Testis (tissue), 3 donors: ENCODE data around the gene PSMB7. TPM values are rescaled to one million over a fixed set of nuclear protein-coding genes. Genes with fewer than 3 reads are reported as not detected.

Experiments used
- DNase-seq: peaks from one replicate; pipeline ENCODE4 v3.0.0-alpha.2; 2019
- H3K27ac ChIP-seq, 2 donors: fragments of 200-600 bp; sonication (generic); one replicate each; pipeline ENCODE4 v1.5.1; 2019
- H3K27me3 ChIP-seq: fragments of 200-600 bp; sonication (generic); one replicate; pipeline ENCODE4 v1.5.1; 2019
- H3K36me3 ChIP-seq: fragments of 200-600 bp; sonication (generic); one replicate; pipeline ENCODE4 v1.5.1; 2017; ENCODE audit warnings: low read depth; ENCODE audit errors: missing control alignments
- H3K4me1 ChIP-seq: fragments of 200-600 bp; sonication (generic); one replicate; pipeline ENCODE4 v1.5.1; 2019
- H3K4me3 ChIP-seq, 2 donors: fragments of 200-600 bp; sonication (generic); one replicate each; pipeline ENCODE4 v1.5.1; 2017 to 2019
- H3K9me3 ChIP-seq: fragments of 200-600 bp; sonication (generic); one replicate; pipeline ENCODE4 v1.5.1; 2017
- CTCF ChIP-seq, 3 experiments: fragments of 450-650 bp in 2 of 3; fragments of 200-600 bp in 1 of 3; sonication (generic) in 1 of 3; IDR thresholded peaks; one replicate each; pipeline ENCODE4 v1.5.1; 2016 to 2019; ENCODE audit warnings: antibody characterized with exemption in 3 of 3, mild to moderate bottlenecking in 2 of 3, moderate library complexity in 1 of 3
- POLR2A ChIP-seq: fragments of 450-650 bp; IDR thresholded peaks from one replicate; pipeline ENCODE4 v1.6.1; 2017; ENCODE audit warnings: antibody characterized with exemption, mild to moderate bottlenecking, moderate library complexity
- WGBS, 2 donors: methylation state at CpG; one replicate each; pipeline ENCODE4 v1.1.5; 2018; 5-methylcytosine and 5-hydroxymethylcytosine counted together
- intact Hi-C: fragments of 100-400 bp; cut with DNase I; formaldehyde crosslinking; loops from one replicate; pipeline ENCODE4 v1.15.1; 2023; ENCODE audit warnings: low total_unique reads
- polyA plus RNA-seq: library from polyadenylated mRNA; stranded (reverse); fragments of 350-450 nt; fragmentation: Illumina TruSeq; extraction: RNeasy Lipid Tissue Mini Kit (QIAGEN cat#74804); gene quantifications from one replicate; pipeline ENCODE4 v1.2.3, GENCODE V29; 2014; ENCODE audit warnings: low read depth, low replicate concordance; ENCODE audit not compliant: insufficient read depth
- total RNA-seq, 2 donors: library from RNA; depleted of rRNA; stranded (reverse); fragments of >200 nt; gene quantifications; one replicate each; pipeline ENCODE4 v1.2.3, GENCODE V29; 2016

PSMB7 gene
- total and polyA plus RNA-seq, 3 donors from 2014 or later, result 156 to 310 (median 188) TPM

GRCh38 chr9:124323904-124324303 is 91.3 kb downstream of the PSMB7 start:
- no peak overlapping the region for H3K27ac ChIP-seq
- no peaks in the 10 kb centered on the region for H3K27me3 ChIP-seq
- H3K4me1 ChIP-seq, result no peaks in the 10 kb centered on the region
- no peak for DNase-seq
- H3K9me3 ChIP-seq, result no peaks in the 10 kb centered on the region
- 92 to 100% methylated on average over 2 to 10 of the region's 10 CpGs for WGBS, 2 donors
- intact Hi-C loops, result loop anchor here (5.0 kb wide), 1 partner anchor 197 kb away; no protein-coding TSS in a partner anchor
- no peaks in the 10 kb centered on the region for H3K36me3 ChIP-seq
- H3K4me3 ChIP-seq, result no peak overlapping the region
- TF ChIP-seq POLR2A, result no peak
- no peak for TF ChIP-seq CTCF (IDR thresholded peaks at IDR 0.05)

- Histone ChIP-seq H3K27ac (no peak overlapping the region), H3K27me3 (no peaks in the 10 kb centered on the region), H3K9me3 (no peaks in the 10 kb centered on the region), H3K4me1 (no peaks in the 10 kb centered on the region), H3K36me3 (no peaks in the 10 kb centered on the region), H3K4me3 (no peak overlapping the region)
- DNase-seq, result no peak
- intact Hi-C loops, result loop anchor here (5.0 kb wide), 1 partner anchor 196 kb away; no protein-coding TSS in a partner anchor
- WGBS, 2 donors, result 92 to 96% methylated on average over 16 to 18 of the region's 18 CpGs
- no peak for TF ChIP-seq CTCF (IDR thresholded peaks at IDR 0.05)
- TF ChIP-seq POLR2A, result no peak
Observed at GRCh38 chr9:124322618-124323432, 92.4 kb downstream of the PSMB7 start.

- H3K36me3 ChIP-seq, result no peaks in the 10 kb centered on the region
- DNase-seq, result no peak
- intact Hi-C loops, result loop anchor here (5.0 kb wide), 1 partner anchor 195 kb away; no protein-coding TSS in a partner anchor
- no peak overlapping the region for H3K4me3 ChIP-seq
- TF ChIP-seq POLR2A (no peak), CTCF (IDR thresholded peaks at IDR 0.05) (no peak)
- no peaks in the 10 kb centered on the region for H3K9me3 ChIP-seq
- H3K27ac ChIP-seq, result no peak overlapping the region
- WGBS, 2 donors, result 80 to 94% methylated on average over 1 to 4 of the region's 4 CpGs
- H3K4me1 ChIP-seq, result no peaks in the 10 kb centered on the region
- H3K27me3 ChIP-seq, result no peaks in the 10 kb centered on the region
Observed at GRCh38 chr9:124321935-124322334, 93.3 kb downstream of the PSMB7 start.

GRCh38 chr9:124321416-124321815 is 93.8 kb downstream of the PSMB7 start:
- Histone ChIP-seq H3K9me3 (no peaks in the 10 kb centered on the region), H3K27me3 (no peaks in the 10 kb centered on the region), H3K27ac (no peak overlapping the region), H3K4me3 (no peak overlapping the region), H3K36me3 (no peaks in the 10 kb centered on the region), H3K4me1 (no peaks in the 10 kb centered on the region)
- intact Hi-C loops, result loop anchor here (5.0 kb wide), 1 partner anchor 194 kb away; no protein-coding TSS in a partner anchor
- TF ChIP-seq POLR2A (no peak), CTCF (IDR thresholded peaks at IDR 0.05) (no peak)
- DNase-seq, result no peak
- 75 to 88% methylated on average over 4 to 12 of the region's 12 CpGs for WGBS, 2 donors
